Placental pericyte (primary cell): Measurements from ENCODE around the gene IL10RA. TPM values are rescaled to one million over a fixed set of nuclear protein-coding genes. Genes with fewer than 3 reads are reported as not detected.

Experiments
- total RNA-seq: library from RNA; depleted of rRNA; stranded (reverse); fragments of >200 nt; gene quantifications from 2 replicates; pipeline ENCODE4 v1.2.3, GENCODE V29; 2012

Gene IL10RA
- not detected in 2 replicates for total RNA-seq

GRCh38 chr11:117985953-117986887 is at the start of gene IL10RA:
Gene IL10RA (plus strand): TSS chr11:117986394. CDS start chr11:117986468, 74 bp downstream.

Other genes with a start within 250 kb of the IL10RA start
- not detected in 2 replicates for gene DSCAML1, start 189.2 kb upstream of the IL10RA start, total RNA-seq
- gene FXYD2, start 161.7 kb upstream of the IL10RA start, total RNA-seq = 0.22 TPM in 1 of 2 replicates, not detected in the other
- gene FXYD6, start 109.7 kb upstream of the IL10RA start, total RNA-seq = not detected in 2 replicates
- gene TMPRSS13, start 57.0 kb upstream of the IL10RA start, total RNA-seq = not detected in 2 replicates
- not detected in 2 replicates for gene TMPRSS4, start 90.7 kb downstream of the IL10RA start, total RNA-seq
- gene SMIM35, start 100.6 kb downstream of the IL10RA start, total RNA-seq = not detected in 2 replicates
- gene SCN4B, start 166.4 kb downstream of the IL10RA start, total RNA-seq = not detected in 2 replicates
- gene SCN2B, start 190.2 kb downstream of the IL10RA start, total RNA-seq = not detected in 2 replicates
- 0.29 TPM in 1 of 2 replicates, not detected in the other for gene JAML, start 238.6 kb downstream of the IL10RA start, total RNA-seq